Endodermal cell (in vitro differentiated cells): ENCODE measurements around the gene ADCY10. TPM values are rescaled to one million over a fixed set of nuclear protein-coding genes. Genes with fewer than 3 reads are reported as not detected.

ENCODE experiments used
- DNase-seq: peaks from one replicate; pipeline ENCODE4 v3.0.0-alpha.2; 2017
- H3K27ac ChIP-seq: 2 replicates; pipeline ENCODE4 v1.5.1; 2013; ENCODE audit warnings: mild to moderate bottlenecking, low read depth, low read length, moderate library complexity
- H3K27me3 ChIP-seq: 2 replicates; pipeline ENCODE4 v1.6.1; 2013; ENCODE audit warnings: mild to moderate bottlenecking, low read length, moderate library complexity; ENCODE audit not compliant: insufficient read depth, control insufficient read depth, poor library complexity, severe bottlenecking
- H3K36me3 ChIP-seq: 2 replicates; pipeline ENCODE4 v1.7.0; 2013; ENCODE audit warnings: mild to moderate bottlenecking, low read length, moderate library complexity; ENCODE audit not compliant: control insufficient read depth, insufficient read depth
- H3K4me1 ChIP-seq: one replicate; pipeline ENCODE4 v1.7.0; 2013; ENCODE audit warnings: low read length; ENCODE audit not compliant: control insufficient read depth, insufficient read depth
- H3K4me3 ChIP-seq: 2 replicates; pipeline ENCODE4 v1.5.1; 2013; ENCODE audit warnings: mild to moderate bottlenecking, low read length, moderate library complexity
- H3K9ac ChIP-seq: 2 replicates; pipeline ENCODE4 v1.6.1; 2013; ENCODE audit warnings: mild to moderate bottlenecking, low read length, moderate library complexity; ENCODE audit not compliant: poor library complexity, severe bottlenecking; ENCODE audit errors: extremely low read depth
- H3K9me3 ChIP-seq: 2 replicates; pipeline ENCODE4 v1.6.1; 2013; ENCODE audit warnings: mild to moderate bottlenecking, low read length, moderate library complexity; ENCODE audit not compliant: control insufficient read depth
- H3K27ac Mint-ChIP-seq: 2 replicates; pipeline ENCODE4 v1.8.0; 2020; ENCODE audit warnings: mixed read lengths
- H3K27me3 Mint-ChIP-seq: 2 replicates; pipeline ENCODE4 v1.8.0; 2021; ENCODE audit warnings: mild to moderate bottlenecking, mixed read lengths; ENCODE audit not compliant: insufficient read depth
- H3K36me3 Mint-ChIP-seq: 2 replicates; pipeline ENCODE4 v1.8.0; 2020; ENCODE audit warnings: low read depth, mixed read lengths
- H3K4me1 Mint-ChIP-seq: 2 replicates; pipeline ENCODE4 v1.8.0; 2020; ENCODE audit warnings: mixed read lengths
- H3K4me3 Mint-ChIP-seq: 2 replicates; pipeline ENCODE4 v1.8.0; 2020; ENCODE audit warnings: mild to moderate bottlenecking, moderate library complexity, mixed read lengths
- H3K9me3 Mint-ChIP-seq: 2 replicates; pipeline ENCODE4 v1.8.0; 2020; ENCODE audit warnings: mild to moderate bottlenecking, mixed read lengths
- WGBS, 2 experiments: methylation state at CpG; one replicate each; pipeline versions ENCODE4 v1.1.5 to v1.1.7; 2013; ENCODE audit warnings: missing lambda C conversion rate in 2 of 2, mixed read lengths in 1 of 2; ENCODE audit not compliant: insufficient coverage in 1 of 2, insufficient read length in 1 of 2; 5-methylcytosine and 5-hydroxymethylcytosine counted together
- total RNA-seq, 2 donors: library from RNA; stranded (reverse); fragmentation: NEBNext Ultra II Directional in 1 of 2; extraction: Animal tissue kit (Norgen Biotek cat#: 25700) in 1 of 2; gene quantifications; 2 replicates in 1 of 2; 3 replicates in 1 of 2; pipeline ENCODE4 v1.2.1, GENCODE V29; 2021
- TF ChIP-seq, protein P1 (sequence below): fragments of 200-600 bp; sonication (generic); conservative IDR thresholded peaks from 2 replicates; pipeline ENCODE4 v1.5.0; 2021; ENCODE audit warnings: antibody characterized with exemption, mild to moderate bottlenecking

The ADCY10 gene
- total RNA-seq, 2 donors from 2014 or later: 0.13 TPM; not detected in 1

GRCh38 chr1:167795810-167796740, 117.9 kb downstream of the ADCY10 start:
- DNase-seq: peak; percentile 52
- TF ChIP-seq, protein P1, sequence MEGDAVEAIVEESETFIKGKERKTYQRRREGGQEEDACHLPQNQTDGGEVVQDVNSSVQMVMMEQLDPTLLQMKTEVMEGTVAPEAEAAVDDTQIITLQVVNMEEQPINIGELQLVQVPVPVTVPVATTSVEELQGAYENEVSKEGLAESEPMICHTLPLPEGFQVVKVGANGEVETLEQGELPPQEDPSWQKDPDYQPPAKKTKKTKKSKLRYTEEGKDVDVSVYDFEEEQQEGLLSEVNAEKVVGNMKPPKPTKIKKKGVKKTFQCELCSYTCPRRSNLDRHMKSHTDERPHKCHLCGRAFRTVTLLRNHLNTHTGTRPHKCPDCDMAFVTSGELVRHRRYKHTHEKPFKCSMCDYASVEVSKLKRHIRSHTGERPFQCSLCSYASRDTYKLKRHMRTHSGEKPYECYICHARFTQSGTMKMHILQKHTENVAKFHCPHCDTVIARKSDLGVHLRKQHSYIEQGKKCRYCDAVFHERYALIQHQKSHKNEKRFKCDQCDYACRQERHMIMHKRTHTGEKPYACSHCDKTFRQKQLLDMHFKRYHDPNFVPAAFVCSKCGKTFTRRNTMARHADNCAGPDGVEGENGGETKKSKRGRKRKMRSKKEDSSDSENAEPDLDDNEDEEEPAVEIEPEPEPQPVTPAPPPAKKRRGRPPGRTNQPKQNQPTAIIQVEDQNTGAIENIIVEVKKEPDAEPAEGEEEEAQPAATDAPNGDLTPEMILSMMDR: no peak

DNA sequence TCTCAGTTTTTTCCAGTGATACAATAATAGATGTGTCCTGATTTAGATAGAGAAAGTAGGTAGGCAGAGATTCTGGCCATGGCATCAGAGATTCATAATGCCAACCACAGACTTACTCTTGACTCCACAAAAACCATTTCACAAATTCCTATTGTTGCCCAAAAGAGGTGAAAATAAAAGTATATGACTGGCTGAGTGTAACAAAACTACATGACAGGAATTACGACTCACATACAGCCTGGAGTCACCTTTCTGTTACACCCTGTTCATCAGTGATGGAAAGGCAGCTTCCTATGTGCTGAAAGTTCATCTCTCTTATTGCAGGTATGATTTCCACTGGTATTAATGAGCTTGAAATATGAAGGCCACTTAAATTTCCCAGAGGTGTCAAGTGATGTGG, 119.9 kb downstream of the ADCY10 start:
- H3K27ac ChIP-seq: no peak overlapping the region
- 93 to 100% methylated on average over 1 of the region's 1 CpG for WGBS, 2 experiments
- Mint-ChIP-seq H3K4me3 (no peak overlapping the region), H3K9me3 (no peaks in the 10 kb centered on the region), H3K27ac (no peak overlapping the region), H3K36me3 (peaks cover 33% of the 10 kb centered on the region), H3K27me3 (no peaks in the 10 kb centered on the region), H3K4me1 (peaks cover 40% of the 10 kb centered on the region)
- peaks cover 17% of the 10 kb centered on the region for H3K36me3 ChIP-seq
- no peaks in the 10 kb centered on the region for H3K27me3 ChIP-seq
- peaks cover 6% of the 10 kb centered on the region for H3K4me1 ChIP-seq
- no peak overlapping the region for H3K4me3 ChIP-seq
- TF ChIP-seq, protein P1: no peak
- H3K9ac ChIP-seq: no peak overlapping the region
- no peak for DNase-seq
- no peaks in the 10 kb centered on the region for H3K9me3 ChIP-seq

More at GRCh38 chr1:167795810-167796740, 117.9 kb downstream of the ADCY10 start:
- no peak overlapping the region for H3K27ac ChIP-seq
- Mint-ChIP-seq H3K9me3 (no peaks in the 10 kb centered on the region), H3K36me3 (peaks cover 18% of the 10 kb centered on the region), H3K4me1 (peaks cover 37% of the 10 kb centered on the region), H3K27me3 (no peaks in the 10 kb centered on the region), H3K4me3 (no peak overlapping the region), H3K27ac (peak overlapping the region; percentile 91)
- H3K9ac ChIP-seq: no peak overlapping the region
- no peaks in the 10 kb centered on the region for H3K9me3 ChIP-seq
- H3K4me1 ChIP-seq: peaks cover 8% of the 10 kb centered on the region
- no peaks in the 10 kb centered on the region for H3K27me3 ChIP-seq
- H3K36me3 ChIP-seq: no peaks in the 10 kb centered on the region
- no peak overlapping the region for H3K4me3 ChIP-seq
- WGBS, 2 experiments: 84 to 90% methylated on average over 10 of the region's 10 CpGs

DNA sequence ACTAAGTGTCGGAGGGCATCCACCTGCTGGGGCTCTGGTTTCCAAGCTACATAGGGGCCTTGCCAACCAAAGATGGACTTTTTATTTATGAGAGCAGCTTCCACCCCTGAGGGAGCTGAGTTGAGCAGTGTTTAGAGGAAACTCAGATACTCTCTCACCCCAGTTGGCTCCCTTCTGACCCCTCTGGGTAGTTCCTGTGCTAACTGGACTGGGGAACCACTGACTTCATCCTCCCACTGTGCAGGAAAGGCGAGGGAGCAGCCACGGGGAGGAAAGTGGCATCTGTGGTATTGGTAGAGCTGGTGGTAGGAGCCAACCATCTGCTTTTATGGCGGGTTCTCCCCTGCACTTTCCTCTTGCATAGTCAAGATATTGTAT, 121.8 kb downstream of the ADCY10 start:
- Mint-ChIP-seq H3K36me3 (peaks cover 47% of the 10 kb centered on the region), H3K4me1 (peaks cover 33% of the 10 kb centered on the region), H3K9me3 (no peaks in the 10 kb centered on the region), H3K4me3 (no peak overlapping the region), H3K27me3 (no peaks in the 10 kb centered on the region), H3K27ac (no peak overlapping the region)
- no peak overlapping the region for H3K9ac ChIP-seq
- H3K36me3 ChIP-seq: peaks cover 30% of the 10 kb centered on the region
- 89 to 100% methylated on average over 1 to 3 of the region's 4 CpGs for WGBS, 2 experiments
- peaks cover 6% of the 10 kb centered on the region for H3K4me1 ChIP-seq
- H3K9me3 ChIP-seq: no peaks in the 10 kb centered on the region
- H3K27ac ChIP-seq: no peak overlapping the region
- TF ChIP-seq, protein P1: no peak
- DNase-seq: no peak
- H3K4me3 ChIP-seq: no peak overlapping the region
- no peaks in the 10 kb centered on the region for H3K27me3 ChIP-seq
